Keratinocyte (primary cell): ENCODE measurements around the gene ARID3A.

ENCODE experiments used
- EZH2 ChIP-seq: IDR thresholded peaks from one replicate; pipeline ENCODE4 v1.6.1; 2012; ENCODE audit warnings: inconsistent platforms, mild to moderate bottlenecking, low read length, moderate library complexity
- TF ChIP-seq, protein P1 (sequence below), 3 experiments: IDR thresholded peaks in 1 of 3; conservative IDR thresholded peaks in 1 of 3; optimal IDR thresholded peaks in 1 of 3; 2 replicates in 2 of 3; 3 replicates in 1 of 3; pipeline versions ENCODE3 to v1.5.1; 2011; ENCODE audit warnings: low read length in 3 of 3, mild to moderate bottlenecking in 3 of 3, moderate library complexity in 2 of 3, control low read depth in 1 of 3, inconsistent platforms in 1 of 3; ENCODE audit not compliant: insufficient read depth in 2 of 3; ENCODE audit errors: extremely low read depth in 1 of 3

GRCh38 chr19:973726-974563 lies 48.1 kb downstream of the ARID3A start:
- TF ChIP-seq, protein P1, sequence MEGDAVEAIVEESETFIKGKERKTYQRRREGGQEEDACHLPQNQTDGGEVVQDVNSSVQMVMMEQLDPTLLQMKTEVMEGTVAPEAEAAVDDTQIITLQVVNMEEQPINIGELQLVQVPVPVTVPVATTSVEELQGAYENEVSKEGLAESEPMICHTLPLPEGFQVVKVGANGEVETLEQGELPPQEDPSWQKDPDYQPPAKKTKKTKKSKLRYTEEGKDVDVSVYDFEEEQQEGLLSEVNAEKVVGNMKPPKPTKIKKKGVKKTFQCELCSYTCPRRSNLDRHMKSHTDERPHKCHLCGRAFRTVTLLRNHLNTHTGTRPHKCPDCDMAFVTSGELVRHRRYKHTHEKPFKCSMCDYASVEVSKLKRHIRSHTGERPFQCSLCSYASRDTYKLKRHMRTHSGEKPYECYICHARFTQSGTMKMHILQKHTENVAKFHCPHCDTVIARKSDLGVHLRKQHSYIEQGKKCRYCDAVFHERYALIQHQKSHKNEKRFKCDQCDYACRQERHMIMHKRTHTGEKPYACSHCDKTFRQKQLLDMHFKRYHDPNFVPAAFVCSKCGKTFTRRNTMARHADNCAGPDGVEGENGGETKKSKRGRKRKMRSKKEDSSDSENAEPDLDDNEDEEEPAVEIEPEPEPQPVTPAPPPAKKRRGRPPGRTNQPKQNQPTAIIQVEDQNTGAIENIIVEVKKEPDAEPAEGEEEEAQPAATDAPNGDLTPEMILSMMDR (optimal IDR thresholded peaks at IDR 0.05 in 1 of 3, IDR thresholded peaks at IDR 0.05 in 1 of 3, conservative IDR thresholded peaks at IDR 0.05 in 1 of 3; ENCODE audit: extremely low read depth in 1 of 3, insufficient read depth in 2 of 3, low read length in 3 of 3), result no peak
- no peak for TF ChIP-seq EZH2
